Fibroblast of upper back skin (primary cell): Measurements from ENCODE around the gene ZBTB42.

ENCODE experiments used
- DNase-seq: peaks from one replicate; pipeline ENCODE4 v3.0.0-alpha.2; 2013

The ZBTB42 gene

DNA sequence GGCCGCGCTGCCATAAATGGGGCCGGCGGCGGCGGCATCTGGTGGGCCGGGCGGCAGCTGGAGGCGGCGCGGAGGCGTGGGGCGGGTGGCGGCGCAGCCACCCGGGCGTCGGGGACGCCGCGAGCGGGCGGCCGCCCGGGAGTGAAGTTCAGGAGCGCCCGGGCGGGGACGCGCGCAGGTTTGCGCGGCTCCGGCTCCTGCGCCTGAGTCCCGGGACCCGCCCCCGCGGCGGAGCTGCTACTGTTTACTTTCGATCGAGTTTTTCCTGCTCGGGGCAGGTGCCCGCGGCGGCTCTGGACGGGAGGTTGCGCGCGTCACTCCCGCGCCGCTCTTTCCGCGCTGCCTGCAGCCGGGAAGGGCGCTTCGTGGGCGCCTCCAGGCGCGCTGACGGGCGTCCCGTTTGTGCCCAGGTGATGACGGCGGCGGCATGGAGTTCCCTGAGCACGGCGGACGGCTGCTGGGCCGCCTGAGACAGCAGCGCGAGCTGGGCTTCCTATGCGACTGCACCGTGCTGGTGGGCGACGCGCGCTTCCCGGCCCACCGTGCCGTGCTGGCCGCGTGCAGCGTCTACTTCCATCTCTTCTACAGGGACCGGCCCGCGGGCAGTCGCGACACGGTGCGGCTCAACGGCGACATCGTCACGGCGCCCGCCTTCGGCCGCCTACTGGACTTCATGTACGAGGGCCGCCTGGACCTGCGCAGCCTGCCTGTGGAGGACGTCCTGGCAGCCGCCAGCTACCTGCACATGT, at the start of gene ZBTB42:
Gene ZBTB42, plus strand, starts transcription at position 331 of the 749 bp plus-strand sequence. Its CDS starts 97 bp downstream, at position 428.
- DNase-seq, result no peak

DNA sequence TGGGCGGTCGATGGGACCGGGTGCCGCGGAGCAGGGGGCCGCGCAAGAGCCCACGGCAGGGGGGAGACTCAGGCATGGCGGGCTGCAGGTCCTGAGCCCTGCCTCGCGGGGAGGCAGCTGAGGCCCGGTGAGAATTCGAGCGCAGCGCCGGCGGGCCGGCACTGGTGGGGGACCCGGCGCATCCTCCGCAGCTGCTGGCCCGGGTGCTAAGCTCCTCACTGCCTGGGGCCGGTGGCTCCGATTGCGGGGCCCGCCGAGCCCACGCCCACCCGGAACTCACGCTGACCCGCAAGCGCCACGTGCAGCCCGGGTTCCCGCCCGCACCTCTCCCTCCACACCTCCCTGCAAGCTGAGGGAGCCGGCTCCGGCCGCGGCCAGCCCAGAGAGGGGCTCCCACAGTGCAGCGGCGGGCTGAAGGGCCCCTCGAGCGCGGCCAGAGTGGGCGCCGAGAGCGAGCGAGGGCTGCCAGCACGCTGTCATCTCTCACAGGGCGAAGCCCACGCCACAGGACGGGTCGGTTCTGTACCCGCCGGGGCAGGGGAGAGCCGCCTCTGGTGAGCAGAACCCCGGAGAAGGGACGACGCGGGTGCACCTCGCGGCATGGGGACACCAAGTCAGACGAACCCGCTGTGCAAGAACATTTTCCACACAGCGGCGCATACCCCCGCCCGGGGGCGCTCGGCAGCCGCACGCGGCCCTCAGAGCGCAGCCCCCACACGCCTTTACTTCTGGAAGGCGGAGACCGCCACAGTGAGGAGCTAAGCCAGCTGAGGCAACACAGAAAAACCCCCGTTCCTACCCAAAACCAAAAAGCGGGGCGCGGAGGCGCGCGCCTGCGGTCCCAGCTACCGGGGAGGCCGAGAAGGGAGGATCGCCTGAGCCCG, 49.1 kb upstream of the ZBTB42 start:
- no peak for DNase-seq

DNA sequence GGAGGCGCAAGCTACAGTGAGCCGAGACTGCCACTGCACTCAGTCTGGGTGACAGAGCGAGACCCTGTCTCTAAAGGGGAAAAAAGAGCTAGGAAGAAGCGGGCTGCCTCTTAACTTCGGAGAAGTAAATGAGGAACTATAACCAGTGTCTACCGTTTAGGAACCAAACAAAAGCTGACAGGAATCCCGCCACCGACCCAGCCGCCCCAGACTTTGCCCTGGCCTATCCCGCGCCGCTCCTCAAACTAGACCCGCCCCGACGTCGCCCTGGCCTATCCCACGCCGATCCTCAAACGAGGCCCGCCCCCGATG, 48.5 kb upstream of the ZBTB42 start:
- no peak for DNase-seq

DNA sequence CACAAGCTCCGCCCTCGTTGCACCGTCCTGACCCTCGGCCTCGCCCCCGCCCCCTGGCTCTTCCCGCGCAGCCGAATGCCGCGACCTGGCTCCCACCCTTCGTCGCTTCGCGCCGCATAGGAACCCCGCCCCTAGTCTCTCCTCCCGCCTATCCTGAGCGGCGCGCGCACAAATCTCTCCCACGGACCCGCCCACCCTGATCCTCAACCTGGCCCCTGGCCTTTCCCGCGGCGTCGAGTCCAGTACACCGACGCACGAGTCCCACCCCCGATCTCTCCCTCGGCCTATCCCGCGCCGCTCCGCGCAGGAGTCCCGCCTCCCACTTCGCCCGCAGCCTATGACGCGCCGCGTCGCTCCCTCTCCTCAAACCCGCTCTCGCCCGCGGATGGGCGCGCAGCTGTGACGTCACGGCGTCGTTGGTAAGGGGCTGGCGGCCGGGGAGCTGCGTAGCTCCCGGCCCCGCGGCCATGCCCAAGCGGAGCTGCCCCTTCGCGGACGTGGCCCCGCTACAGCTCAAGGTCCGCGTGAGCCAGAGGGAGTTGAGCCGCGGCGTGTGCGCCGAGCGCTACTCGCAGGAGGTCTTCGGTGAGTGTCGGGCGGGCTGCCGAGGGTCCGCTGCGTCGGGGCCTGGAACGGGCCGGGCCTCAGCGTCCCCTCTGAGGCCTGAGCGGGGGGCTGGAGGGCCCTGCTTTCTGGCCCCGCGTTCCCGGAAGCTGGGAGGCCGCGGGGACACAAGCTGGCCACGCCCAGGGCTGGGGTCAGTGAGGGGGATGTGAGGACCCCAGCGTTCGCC, 48.0 kb upstream of the ZBTB42 start, which contains the start of gene SIVA1:
Gene SIVA1, plus strand, starts transcription at position 413 of the 793 bp plus-strand sequence. Its CDS starts 55 bp downstream, at position 468.
- peak; percentile 99 for DNase-seq

DNA sequence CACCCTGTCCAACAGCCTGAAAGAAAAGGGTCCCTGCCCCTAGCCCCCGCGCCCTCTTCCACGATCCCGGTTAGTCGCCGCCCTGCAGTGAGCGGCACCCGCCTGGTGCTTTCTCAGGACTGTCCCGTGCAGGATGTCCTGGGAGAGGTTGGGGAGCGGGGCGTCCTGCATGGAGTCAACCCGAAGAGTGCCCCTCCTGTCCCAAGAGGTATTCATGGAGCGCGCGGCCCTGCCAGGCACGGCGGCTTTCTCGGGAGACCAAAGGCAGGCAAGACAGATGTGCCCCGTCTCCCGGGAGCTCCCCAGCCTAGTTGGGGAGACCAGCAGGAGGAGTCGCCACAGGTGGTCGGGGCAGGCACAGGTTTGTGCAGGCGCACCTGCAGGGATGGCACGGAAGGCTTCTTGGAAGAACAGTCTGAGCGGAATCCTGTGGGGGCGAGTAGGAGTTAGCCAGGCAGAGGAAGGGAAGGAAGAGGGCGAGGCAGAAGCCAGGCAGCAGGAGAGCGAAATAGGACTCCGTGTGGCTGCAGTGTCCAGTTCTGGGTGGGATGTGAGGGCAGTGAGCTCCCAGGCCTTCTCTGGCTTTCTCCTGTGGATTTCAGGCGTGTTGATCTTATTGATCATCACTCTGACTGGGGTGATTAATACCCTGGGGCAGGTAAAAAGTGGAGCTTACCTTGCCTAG, 47.2 kb upstream of the ZBTB42 start:
- no peak for DNase-seq

DNA sequence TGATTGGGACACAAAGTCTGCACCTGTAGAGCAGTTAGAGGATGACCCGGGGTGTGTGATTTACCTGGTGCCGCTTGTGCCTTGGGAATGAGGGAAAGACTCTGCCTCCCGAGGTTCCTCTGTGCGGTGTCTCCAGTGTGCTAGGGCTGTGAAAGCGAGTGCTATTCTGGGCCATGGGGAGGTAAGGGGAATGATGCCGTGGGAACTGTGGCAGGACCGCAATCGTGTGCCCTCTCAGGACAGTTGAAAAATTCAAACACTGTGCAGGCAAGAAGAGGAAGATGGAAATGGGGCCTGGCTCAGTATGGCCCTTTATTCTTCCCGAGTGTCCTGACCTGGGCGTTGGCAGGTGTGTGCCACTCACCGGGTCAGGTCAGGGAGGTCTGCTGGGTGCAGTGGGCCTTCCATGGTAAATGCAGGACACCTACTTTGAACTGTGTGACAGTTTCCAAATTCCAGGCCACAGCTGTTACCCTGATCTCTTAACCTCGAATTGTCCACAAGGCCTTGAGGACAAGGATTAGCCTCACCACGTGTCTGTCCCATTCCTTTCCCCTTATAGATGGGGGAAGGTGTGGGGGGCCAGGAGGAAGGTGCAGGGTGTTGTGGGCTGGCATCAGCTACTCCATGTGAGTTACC, 46.6 kb upstream of the ZBTB42 start:
- no peak for DNase-seq

DNA sequence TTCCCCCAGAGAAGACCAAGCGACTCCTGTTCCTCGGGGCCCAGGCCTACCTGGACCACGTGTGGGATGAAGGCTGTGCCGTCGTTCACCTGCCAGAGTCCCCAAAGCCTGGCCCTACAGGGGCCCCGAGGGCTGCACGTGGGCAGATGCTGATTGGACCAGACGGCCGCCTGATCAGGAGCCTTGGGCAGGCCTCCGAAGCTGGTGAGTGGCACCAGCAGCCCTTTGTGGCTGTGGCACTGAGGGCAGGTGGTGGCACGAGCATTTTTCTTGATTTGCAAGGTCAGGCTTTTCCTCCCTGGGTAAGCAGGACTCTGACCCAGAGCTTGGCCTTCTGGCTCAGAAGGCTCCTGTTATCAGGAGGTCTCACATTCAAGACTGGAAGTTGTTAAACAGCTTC, 45.3 kb upstream of the ZBTB42 start:
- no peak for DNase-seq

DNA sequence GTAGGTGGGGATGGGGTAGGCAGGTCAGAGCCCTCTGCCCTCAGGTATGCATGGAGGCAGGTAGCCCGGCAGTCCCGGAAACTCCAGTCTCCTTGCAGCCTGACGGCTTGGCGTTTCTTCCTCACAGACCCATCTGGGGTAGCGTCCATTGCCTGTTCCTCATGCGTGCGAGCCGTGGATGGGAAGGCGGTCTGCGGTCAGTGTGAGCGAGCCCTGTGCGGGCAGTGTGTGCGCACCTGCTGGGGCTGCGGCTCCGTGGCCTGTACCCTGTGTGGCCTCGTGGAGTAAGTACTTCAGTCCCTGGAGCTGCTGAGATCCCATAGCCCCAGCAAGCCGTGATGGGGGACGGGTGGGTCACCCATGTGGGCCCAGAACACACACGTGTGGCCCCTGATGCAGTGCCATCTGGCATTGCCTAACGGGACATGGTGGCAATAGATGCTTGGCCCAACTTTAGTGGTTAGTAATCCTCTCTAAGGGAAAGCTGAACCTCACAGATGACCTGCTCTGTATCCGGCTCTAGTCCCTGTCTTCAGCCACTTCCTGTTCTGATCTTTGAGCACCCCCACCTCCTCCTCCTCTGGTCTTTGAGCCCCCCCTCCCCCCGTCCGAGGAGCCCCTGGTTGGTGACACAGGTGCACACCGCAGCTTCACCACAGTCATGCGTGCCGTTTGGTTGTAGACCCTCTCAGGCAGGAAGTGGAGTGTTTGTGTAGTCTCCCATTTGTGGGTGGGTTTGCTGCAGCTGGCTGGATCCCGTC, 44.2 kb upstream of the ZBTB42 start:
- no peak for DNase-seq

DNA sequence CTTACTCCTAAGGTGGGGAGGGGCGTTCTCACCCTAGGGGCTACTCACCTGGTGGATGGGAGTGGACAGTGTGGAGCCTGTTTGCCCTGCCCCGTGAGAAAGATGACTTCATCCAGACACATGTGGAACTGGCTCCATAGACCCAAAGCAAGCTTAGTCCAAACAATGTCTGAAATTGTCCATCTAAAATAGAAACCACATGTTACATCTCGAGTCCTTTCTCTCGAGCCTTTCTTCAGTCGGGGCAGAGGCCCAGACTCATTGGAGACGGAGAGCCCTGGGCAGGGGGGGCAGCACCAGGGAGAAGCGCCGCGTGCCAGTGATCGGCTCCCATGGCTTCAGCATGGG, 43.7 kb upstream of the ZBTB42 start:
- DNase-seq, result no peak

DNA sequence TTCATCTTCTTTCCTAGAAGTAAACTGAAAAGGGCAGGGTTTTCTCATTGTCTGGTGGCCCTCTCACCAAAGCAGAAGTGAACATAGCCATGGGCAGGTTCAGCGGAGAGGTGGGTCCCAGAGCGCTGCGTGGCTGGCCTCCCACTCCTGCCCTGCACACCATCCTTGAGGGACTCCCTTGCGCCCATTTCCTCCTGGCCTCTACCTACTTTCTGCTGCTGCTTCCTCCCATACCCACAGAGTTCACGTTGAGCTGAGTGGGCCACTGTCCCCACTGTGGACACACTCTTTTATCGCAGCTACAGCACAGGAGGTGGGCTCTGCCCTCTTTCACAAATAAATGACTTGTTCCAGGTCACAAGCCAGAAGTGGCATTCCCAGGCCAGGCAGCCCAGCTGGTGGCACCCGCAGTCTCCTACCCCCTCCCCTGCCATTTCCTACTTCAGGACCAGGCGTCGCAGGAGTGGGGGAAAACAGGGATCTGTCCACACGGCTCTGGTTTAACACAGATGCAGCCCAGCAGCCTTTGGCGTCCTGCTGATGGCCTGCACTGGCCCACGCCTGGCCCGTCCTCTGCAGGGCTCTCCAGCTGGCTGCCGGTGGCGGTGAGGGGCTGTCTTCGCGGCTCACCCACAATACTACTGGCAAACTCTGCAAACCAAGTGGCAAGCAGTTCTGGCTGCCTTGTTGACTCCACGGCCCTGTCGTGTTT, 43.1 kb upstream of the ZBTB42 start:
- DNase-seq, result no peak

DNA sequence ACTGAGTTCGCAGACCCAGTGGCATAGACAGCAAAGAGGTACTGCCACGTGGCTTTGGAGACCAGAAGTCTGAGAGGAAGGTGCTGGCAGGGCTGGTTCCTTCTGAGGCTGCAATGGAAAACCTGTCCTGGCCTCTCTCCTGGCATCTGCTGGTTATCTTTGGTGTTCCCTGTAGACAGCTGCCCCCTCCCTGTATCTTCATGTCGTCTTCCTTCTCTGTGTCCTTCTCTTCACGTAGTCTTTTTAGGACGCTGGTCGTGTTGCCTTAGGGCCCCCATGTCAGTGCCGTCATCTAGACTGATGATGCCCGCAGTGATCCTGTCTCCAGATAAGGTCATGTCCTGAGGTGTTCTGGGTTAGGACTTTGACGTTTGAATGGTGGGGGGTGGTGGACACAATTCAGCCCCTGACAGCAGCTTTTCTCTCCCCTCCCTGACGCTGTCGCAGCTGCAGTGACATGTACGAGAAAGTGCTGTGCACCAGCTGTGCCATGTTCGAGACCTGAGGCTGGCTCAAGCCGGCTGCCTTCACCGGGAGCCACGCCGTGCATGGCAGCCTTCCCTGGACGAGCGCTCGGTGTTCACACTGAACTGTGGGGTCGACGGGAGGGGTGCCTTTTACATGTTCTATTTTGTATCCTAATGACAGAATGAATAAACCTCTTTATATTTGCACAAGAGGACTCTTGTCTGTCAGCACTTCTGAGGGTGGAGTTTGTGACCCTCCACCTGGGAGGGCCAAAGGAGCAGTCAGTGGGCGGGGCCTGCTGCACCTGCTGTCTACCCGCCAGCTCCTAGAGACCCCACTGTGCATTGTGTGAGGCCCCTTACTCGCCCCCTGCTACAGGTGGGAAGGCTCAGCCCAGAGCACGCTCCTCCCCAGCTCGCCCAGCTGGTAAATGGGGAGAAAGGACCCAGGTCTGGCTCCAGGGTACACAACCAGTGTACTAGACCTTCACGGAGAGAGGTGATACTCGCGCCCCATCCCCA, 41.6 kb upstream of the ZBTB42 start:
- no peak for DNase-seq

DNA sequence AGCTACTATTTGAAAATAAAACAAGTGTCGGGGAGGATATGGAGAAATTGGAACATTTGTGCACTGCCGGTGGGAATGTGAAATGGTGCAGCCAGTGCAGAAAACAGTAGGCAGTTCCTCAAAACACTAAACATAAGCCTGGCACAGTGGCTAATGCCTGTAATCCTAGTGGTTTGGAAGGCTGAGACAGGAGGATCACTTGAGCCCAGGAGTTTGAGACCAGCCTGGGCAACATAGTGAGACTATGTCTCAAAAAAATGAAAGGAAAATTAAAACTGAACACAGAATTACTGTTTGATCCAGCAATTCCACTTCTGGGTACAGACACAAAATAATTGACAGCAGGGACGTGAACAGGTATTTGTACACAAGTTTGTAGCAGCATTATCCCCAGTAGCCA, 35.4 kb upstream of the ZBTB42 start:
- DNase-seq, result no peak

DNA sequence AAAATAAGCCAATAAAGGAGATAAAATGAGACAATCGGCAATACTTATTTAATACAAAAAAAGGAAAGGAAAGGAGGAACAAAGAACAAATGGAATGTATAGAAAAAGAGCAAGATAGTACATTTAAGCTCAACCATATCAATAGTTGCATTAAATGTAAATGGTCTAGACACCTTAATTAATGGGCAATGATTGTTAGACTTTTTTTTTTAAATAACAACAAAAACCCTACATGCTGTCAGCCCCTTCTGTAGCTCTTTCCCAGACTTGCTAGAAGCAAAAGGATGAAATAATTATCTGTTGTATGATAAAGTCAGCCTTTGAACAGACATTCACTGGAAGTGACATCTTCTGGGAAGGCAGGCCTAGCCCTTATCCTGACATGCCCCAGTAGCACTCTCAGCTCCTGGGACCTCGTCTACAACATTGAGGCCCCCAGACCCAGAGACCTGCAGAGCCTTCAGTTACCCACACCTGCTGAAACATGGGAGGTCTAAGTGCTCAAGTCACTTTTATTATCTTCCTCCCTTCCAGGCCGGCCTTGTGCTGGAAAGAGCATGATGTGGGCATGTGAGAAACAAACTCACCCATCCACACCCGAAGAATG, 34.5 kb upstream of the ZBTB42 start:
- no peak for DNase-seq

DNA sequence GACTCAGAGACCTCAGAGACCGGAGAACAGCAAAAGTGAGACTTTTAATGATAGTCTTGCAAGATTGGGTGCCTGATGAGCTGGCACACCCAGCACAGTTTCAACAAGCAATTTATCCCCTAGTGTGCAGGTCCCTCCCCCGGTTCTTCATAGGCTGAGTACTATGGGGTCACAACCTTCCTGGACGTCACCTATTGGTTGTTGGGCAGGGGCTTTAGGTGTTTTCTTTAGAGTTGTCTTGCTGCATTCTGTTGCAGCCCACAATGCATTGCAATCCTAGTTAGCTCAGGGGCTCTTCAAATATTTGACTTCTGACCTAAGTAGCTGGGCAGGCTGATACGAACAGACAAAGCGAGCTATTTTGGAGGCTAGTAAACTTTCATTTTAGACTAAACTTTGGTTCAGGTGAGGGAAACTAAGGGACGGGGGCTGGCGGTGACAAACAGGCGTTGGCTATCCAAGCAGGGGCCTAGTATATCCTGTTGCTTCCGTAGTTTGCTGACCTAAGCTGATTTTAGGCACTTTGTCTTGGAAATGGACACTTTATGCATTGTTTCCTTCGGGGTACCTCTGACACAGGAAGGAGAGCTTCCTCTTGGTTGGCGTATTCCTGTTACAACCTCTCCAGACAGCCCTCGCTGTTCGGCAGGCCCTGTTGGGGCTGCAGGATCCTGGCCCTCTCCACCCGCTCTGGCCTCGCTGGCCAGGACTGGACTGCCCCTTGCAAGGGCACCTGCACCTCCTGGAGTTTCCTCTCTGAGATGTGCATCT, 33.9 kb upstream of the ZBTB42 start:
- no peak for DNase-seq

DNA sequence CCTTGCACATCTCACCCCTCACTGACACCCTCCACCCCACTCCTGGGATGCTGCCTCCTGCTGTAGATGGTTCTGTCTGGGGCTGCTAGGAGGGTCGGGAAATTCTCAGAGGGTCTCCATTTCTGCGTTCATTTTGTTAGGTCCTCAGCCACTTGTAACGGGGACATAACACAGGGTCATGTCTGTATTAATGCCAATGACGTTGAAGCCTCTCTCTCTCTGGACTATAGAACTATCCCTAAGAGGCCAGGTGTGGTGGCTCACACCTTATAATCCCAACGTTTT, 33.3 kb upstream of the ZBTB42 start:
- no peak for DNase-seq

DNA sequence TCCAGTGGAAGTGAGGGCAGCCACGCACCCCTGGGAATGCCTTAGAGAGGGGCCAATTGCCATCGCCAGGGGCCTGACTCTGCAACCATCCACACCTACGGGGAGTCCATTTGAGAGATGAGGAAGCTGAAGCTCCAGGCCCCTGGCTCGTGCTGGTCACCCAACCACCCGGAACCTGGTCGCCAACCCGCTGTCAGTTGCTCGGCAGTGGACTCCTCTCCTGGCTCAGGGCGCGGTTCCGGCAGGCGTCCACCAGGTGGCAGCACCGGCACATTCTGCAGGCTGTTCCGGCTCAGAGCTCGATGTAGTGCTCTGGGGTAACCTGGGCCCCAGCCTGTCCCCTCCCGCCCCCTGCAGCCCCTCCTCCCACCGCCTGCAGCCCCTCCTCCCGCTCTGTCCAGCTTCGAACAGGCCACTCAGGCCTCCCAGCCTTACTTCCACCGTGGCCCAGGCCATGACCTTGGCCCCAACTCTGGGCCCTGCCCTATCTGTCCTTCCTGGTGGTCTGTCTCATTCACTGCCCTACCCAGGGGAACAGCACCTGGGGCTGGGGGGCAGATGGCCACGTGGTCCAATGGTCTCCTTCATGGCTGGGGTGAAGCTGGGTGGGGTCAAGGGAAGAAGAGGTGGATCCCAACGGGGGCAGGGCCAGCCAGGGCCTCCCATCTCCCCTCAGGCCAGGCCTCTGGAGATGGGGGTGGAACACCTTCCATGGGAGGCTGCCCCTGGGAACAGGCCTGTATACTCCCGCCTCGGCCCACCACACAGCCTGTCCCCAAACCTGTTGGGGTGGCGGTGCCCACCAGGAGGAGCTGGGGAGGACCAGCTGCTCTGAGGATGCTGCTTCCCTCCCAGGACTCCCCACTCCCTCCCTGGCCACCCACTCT, 32.2 kb upstream of the ZBTB42 start:
- peak; percentile 76 for DNase-seq

DNA sequence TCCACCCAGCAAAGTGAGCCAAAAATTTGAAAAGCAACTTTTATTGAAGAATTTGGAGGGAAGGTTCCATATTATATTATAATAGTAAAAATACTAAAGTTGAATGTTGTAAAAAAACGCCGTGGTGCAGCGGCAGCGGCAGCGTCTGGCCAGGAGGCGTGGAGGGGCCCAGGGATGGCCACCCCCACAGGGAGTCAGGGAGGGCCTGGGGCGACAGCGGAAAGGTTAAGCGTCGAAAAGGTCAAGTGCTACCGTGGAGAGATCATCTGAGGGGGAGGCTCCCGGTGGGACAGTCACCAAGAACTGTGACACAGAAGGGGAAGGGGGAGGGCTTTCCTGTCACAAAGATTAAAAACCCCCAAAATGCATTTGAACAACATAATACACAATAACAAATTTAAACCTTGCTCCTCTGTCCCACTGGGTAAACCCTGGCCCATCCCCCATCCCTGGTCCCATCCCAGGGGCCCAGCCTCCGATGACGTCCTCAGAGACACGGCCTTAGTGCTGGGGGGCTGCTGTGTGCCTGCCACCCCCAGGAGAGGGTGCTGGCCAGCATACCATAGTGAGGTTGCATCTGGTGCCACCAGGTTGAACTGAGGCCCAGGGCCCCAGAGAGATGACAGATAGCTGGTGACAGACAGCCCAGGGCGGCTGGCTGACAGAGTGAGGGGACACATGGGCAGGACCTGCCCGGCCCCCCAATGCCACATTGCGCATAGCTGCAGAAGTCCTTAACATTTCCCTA, 31.4 kb upstream of the ZBTB42 start:
- DNase-seq, result no peak
